ENCODE data around the gene ZNF316. TPM values are rescaled to one million over a fixed set of nuclear protein-coding genes. Genes with fewer than 3 reads are reported as not detected.
"Not testable (repeated sequence)": the region's sequence is repeated elsewhere in the genome, so short reads cannot be mapped to it uniquely, and the experiment has no call there.

ZNF316 gene
- total and polyA plus RNA-seq, 2 donors = 11.6 to 20.5 TPM

- Histone ChIP-seq H3K27ac (ENCODE audit: low read depth) (no peak overlapping the region), H3K36me3 (ENCODE audit: insufficient read depth) (no peaks in the 10 kb centered on the region), H3K4me1 (ENCODE audit: insufficient read depth) (no peaks in the 10 kb centered on the region), H3K4me3 (ENCODE audit: low read depth, low read length) (no peak overlapping the region)
- 71% methylated on average over 7 of the region's 7 CpGs for WGBS
- DNase-seq (ENCODE audit: extremely low spot score) = no peak
Measured at GRCh38 chr7:6631605-6632004, 5.5 kb upstream of the ZNF316 start.

DNA sequence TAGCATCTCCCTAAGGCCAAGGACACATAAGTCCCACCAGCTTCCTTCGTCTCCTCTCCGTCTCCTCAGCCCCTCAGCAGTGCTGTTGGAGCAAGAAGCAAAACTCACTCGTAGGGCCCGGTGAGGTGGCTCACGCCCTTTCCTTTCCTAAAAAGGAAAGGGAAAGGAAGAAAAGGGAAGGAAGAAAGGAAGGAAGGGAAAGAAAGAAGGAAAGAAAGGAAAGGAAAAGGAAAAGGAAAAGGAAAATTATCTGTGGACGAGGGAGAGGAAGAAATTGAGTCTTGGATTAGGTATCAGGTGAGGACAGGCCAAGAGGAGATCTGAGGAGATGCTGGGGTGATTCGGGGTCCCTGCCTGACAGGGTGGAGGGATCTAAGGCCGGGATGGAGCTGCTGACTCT is 3.1 kb upstream of the ZNF316 start:
- DNase-seq (ENCODE audit: extremely low spot score) = no peak
- WGBS = 76% methylated on average over 8 of the region's 8 CpGs
- Histone ChIP-seq H3K4me3 (ENCODE audit: low read depth, low read length) (no peak overlapping the region), H3K27ac (ENCODE audit: low read depth) (no peak overlapping the region), H3K4me1 (ENCODE audit: insufficient read depth) (no peaks in the 10 kb centered on the region), H3K36me3 (ENCODE audit: insufficient read depth) (no peaks in the 10 kb centered on the region)

- H3K36me3 ChIP-seq (ENCODE audit: insufficient read depth); DNase-seq (ENCODE audit: extremely low spot score): not testable (repeated sequence)
- WGBS = 84% methylated on average over 5 of the region's 5 CpGs
Measured at GRCh38 chr7:6634971-6635370, 2.1 kb upstream of the ZNF316 start.

DNA sequence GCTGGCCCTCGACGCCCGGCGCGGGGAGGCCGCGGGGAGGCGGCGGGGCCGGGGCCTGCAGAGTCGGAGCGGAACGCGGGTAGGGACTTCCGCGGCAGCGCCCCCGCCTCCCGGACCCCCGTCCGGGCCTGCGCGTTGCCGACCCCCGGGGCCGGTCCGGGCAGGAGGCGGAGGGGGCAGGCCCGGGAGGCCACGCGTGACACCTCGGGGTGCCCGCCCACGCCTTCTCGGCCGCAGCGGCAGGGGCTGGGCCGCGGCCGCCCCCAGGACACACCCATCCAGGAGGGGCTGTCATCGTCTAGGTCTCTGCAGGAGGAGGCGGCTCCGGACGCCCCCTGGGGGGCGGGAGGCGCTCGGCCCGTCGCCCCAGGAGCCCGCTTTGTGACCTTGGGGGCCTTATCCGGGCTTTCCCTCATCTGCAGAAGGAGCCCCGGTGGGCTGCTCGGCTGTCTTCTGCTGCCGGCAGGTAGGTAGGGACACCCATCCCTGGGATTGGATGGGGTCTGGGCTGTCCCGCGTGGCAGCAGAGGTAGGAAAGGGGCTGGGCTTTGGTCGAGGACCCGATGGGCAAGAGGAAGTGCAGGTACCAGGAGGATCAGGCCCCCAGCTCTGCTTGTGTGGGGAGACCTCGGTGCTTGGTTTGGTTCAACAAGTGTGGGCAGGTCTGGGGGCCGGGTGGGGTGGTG is 569 bp downstream of the ZNF316 start:
- 1% methylated on average over 60 of the region's 60 CpGs for WGBS
- Histone ChIP-seq H3K27ac (ENCODE audit: low read depth) (no peak overlapping the region), H3K4me3 (ENCODE audit: low read depth, low read length) (peak overlapping the region; percentile 99), H3K36me3 (ENCODE audit: insufficient read depth) (no peaks in the 10 kb centered on the region), H3K4me1 (ENCODE audit: insufficient read depth) (no peaks in the 10 kb centered on the region)
- DNase-seq (ENCODE audit: extremely low spot score) = no peak

More at GRCh38 chr7:6634971-6635370, 2.1 kb upstream of the ZNF316 start:
- H3K4me1 ChIP-seq (ENCODE audit: insufficient read depth); H3K27ac ChIP-seq (ENCODE audit: low read depth); H3K4me3 ChIP-seq (ENCODE audit: low read depth, low read length): not testable (repeated sequence)

- 74% methylated on average over 4 of the region's 4 CpGs for WGBS
Measured at GRCh38 chr7:6639032-6639431, 1.9 kb downstream of the ZNF316 start.

GRCh38 chr7:6639627-6640026 is 2.5 kb downstream of the ZNF316 start:
- no peak overlapping the region for H3K27ac ChIP-seq (ENCODE audit: low read depth)
- H3K4me3 ChIP-seq (ENCODE audit: low read depth, low read length) = no peak overlapping the region
- no peak for DNase-seq (ENCODE audit: extremely low spot score)
- WGBS = 93% methylated on average over 11 of the region's 11 CpGs
- H3K4me1 ChIP-seq (ENCODE audit: insufficient read depth) = no peaks in the 10 kb centered on the region
- peaks cover 4% of the 10 kb centered on the region for H3K36me3 ChIP-seq (ENCODE audit: insufficient read depth)

More at GRCh38 chr7:6639032-6639431, 1.9 kb downstream of the ZNF316 start:
- Histone ChIP-seq H3K4me1 (ENCODE audit: insufficient read depth) (no peaks in the 10 kb centered on the region), H3K36me3 (ENCODE audit: insufficient read depth) (peaks cover 3% of the 10 kb centered on the region), H3K27ac (ENCODE audit: low read depth) (no peak overlapping the region), H3K4me3 (ENCODE audit: low read depth, low read length) (no peak overlapping the region)
- no peak for DNase-seq (ENCODE audit: extremely low spot score)

- 59% methylated on average over 11 of the region's 11 CpGs for WGBS
- Histone ChIP-seq H3K27ac (ENCODE audit: low read depth) (no peak overlapping the region), H3K4me1 (ENCODE audit: insufficient read depth) (no peaks in the 10 kb centered on the region), H3K36me3 (ENCODE audit: insufficient read depth) (peaks cover 9% of the 10 kb centered on the region), H3K4me3 (ENCODE audit: low read depth, low read length) (no peak overlapping the region)
- no peak for DNase-seq (ENCODE audit: extremely low spot score)
Measured at GRCh38 chr7:6640246-6640721, 3.2 kb downstream of the ZNF316 start.

- Histone ChIP-seq H3K4me1 (ENCODE audit: insufficient read depth) (no peaks in the 10 kb centered on the region), H3K27ac (ENCODE audit: low read depth) (no peak overlapping the region), H3K36me3 (ENCODE audit: insufficient read depth) (peaks cover 9% of the 10 kb centered on the region), H3K4me3 (ENCODE audit: low read depth, low read length) (no peak overlapping the region)
- DNase-seq (ENCODE audit: extremely low spot score) = no peak
- WGBS = 91% methylated on average over 15 of the region's 15 CpGs
Measured at GRCh38 chr7:6641305-6642035, 4.4 kb downstream of the ZNF316 start.

GRCh38 chr7:6642239-6642839 is 5.2 kb downstream of the ZNF316 start:
- peaks cover 9% of the 10 kb centered on the region for H3K36me3 ChIP-seq (ENCODE audit: insufficient read depth)
- 92% methylated on average over 24 of the region's 24 CpGs for WGBS
- DNase-seq (ENCODE audit: extremely low spot score) = no peak
- no peaks in the 10 kb centered on the region for H3K4me1 ChIP-seq (ENCODE audit: insufficient read depth)
- no peak overlapping the region for H3K4me3 ChIP-seq (ENCODE audit: low read depth, low read length)
- H3K27ac ChIP-seq (ENCODE audit: low read depth) = no peak overlapping the region

GRCh38 chr7:6642861-6643640 is 5.9 kb downstream of the ZNF316 start:
- no peaks in the 10 kb centered on the region for H3K4me1 ChIP-seq (ENCODE audit: insufficient read depth)
- H3K4me3 ChIP-seq (ENCODE audit: low read depth, low read length) = no peak overlapping the region
- WGBS = 89% methylated on average over 22 of the region's 22 CpGs
- H3K36me3 ChIP-seq (ENCODE audit: insufficient read depth) = peaks cover 9% of the 10 kb centered on the region
- no peak overlapping the region for H3K27ac ChIP-seq (ENCODE audit: low read depth)
- no peak for DNase-seq (ENCODE audit: extremely low spot score)

DNA sequence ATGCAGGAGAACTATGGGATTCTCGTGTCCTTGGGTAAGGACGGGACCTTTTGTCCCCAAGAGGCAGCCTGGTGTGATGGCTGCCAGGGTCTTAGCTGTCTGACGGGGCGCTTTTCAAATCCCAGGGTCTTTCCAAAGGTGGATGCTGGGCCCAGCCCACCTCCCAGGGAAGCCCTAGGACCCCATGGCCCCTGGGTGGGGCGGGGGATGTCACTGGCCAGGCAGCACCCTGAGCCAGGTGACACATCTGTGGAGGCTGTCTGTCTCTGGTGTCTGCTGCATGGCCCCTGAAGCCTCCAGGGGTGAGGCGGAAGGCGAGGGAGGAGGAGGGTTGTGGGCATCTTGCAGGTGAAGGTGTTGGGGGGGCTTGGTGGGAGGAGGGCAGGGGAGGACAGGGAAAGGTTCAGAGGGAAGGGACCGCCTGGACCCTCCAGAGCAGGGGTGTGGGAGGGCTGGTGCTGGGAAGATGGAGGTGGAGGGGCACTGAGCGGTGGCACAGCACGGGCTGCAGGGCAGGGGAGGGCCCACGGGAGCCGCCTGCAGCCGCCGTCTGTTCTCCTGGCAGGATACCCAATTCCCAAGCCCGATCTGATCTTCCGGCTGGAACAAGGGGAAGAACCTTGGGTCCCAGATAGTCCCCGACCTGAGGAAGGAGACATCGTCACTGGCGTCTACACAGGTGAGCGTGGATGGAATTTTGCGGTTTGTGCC is 7.0 kb downstream of the ZNF316 start:
- Histone ChIP-seq H3K36me3 (ENCODE audit: insufficient read depth) (peaks cover 9% of the 10 kb centered on the region), H3K27ac (ENCODE audit: low read depth) (no peak overlapping the region), H3K4me3 (ENCODE audit: low read depth, low read length) (no peak overlapping the region), H3K4me1 (ENCODE audit: insufficient read depth) (no peaks in the 10 kb centered on the region)
- no peak for DNase-seq (ENCODE audit: extremely low spot score)
- 95% methylated on average over 21 of the region's 21 CpGs for WGBS

DNA sequence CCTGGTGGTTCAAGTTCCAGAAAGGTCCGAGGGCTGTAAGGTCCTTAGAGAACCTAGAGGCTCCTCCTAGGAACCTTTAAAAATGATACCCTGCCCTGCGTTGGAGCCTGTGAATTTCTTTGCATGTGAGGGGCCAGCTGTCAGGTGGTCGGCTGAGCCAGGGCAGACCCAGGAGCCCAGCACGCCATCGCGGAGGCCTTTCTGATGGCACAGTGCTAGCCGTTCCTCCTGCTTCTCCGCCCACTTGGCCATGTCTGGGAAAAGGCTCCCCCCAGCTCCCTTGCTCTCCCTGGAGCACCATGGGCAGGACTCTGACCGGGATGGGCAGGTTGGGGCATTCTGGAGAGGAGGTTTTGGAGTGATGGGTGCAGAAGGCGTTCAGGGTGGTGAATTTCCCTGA is 7.6 kb downstream of the ZNF316 start:
- H3K4me3 ChIP-seq (ENCODE audit: low read depth, low read length) = no peak overlapping the region
- no peak for DNase-seq (ENCODE audit: extremely low spot score)
- whole genome bisulfite sequencing = 93% methylated on average over 10 of the region's 10 CpGs
- no peak overlapping the region for H3K27ac ChIP-seq (ENCODE audit: low read depth)
- H3K36me3 ChIP-seq (ENCODE audit: insufficient read depth) = peaks cover 9% of the 10 kb centered on the region
- no peaks in the 10 kb centered on the region for H3K4me1 ChIP-seq (ENCODE audit: insufficient read depth)

DNA sequence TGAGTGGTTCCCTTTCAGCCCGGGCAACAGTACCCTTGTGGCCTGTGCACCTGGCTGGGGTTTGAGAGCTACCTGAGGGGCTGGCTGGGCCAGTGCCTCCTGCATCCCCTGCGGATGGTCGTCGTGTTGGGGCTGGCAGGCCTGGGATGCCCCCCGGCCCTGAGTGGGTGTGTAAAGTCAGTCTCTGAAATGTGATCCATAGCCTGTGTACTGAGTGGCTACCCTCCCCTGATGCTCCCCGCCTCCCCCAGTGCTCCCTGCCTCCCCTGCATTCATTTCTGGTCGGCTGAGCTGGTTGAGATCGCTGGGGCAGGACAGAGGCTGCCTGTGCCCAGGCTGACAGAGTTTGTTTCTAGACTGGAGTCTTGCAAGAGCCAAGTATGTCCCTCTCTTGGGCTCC is 9.3 kb downstream of the ZNF316 start:
- no peak overlapping the region for H3K4me3 ChIP-seq (ENCODE audit: low read depth, low read length)
- WGBS = 77% methylated on average over 8 of the region's 8 CpGs
- H3K4me1 ChIP-seq (ENCODE audit: insufficient read depth) = no peaks in the 10 kb centered on the region
- no peak for DNase-seq (ENCODE audit: extremely low spot score)
- H3K36me3 ChIP-seq (ENCODE audit: insufficient read depth) = peaks cover 9% of the 10 kb centered on the region
- no peak overlapping the region for H3K27ac ChIP-seq (ENCODE audit: low read depth)
